Skeletal muscle satellite cell (primary cell): ENCODE results near the gene AGBL2. TPM values are rescaled to one million over a fixed set of nuclear protein-coding genes. Genes with fewer than 3 reads are reported as not detected.

Experiments
- H3K27me3 ChIP-seq: 2 replicates; pipeline ENCODE4 v1.7.0; 2013; ENCODE audit warnings: low read length; ENCODE audit not compliant: control insufficient read depth, insufficient read depth
- H3K36me3 ChIP-seq: 2 replicates; pipeline ENCODE4 v1.7.0; 2013; ENCODE audit warnings: mild to moderate bottlenecking, control low read depth, low read length; ENCODE audit not compliant: insufficient read depth
- H3K4me1 ChIP-seq: 2 replicates; pipeline ENCODE4 v1.7.0; 2013; ENCODE audit warnings: low read length; ENCODE audit not compliant: control insufficient read depth, insufficient read depth
- H3K4me2 ChIP-seq: 2 replicates; pipeline ENCODE4 v1.7.0; 2013; ENCODE audit warnings: mild to moderate bottlenecking, low read length
- H3K4me3 ChIP-seq: 2 replicates; pipeline ENCODE4 v1.7.0; 2013; ENCODE audit warnings: low read length
- H3K9ac ChIP-seq: 2 replicates; pipeline ENCODE4 v1.7.0; 2013; ENCODE audit warnings: mild to moderate bottlenecking, low read depth, low read length, moderate library complexity
- H3K9me3 ChIP-seq: replicated peaks from 2 replicates; pipeline ENCODE4 v1.7.0; 2013; ENCODE audit warnings: mild to moderate bottlenecking, control low read depth, low read length
- small RNA-seq: library from RNA; depleted of rRNA; stranded (forward); fragments of <200 nt; gene quantifications from one replicate; pipeline ENCODE3, GENCODE V24; 2012

The AGBL2 gene

DNA sequence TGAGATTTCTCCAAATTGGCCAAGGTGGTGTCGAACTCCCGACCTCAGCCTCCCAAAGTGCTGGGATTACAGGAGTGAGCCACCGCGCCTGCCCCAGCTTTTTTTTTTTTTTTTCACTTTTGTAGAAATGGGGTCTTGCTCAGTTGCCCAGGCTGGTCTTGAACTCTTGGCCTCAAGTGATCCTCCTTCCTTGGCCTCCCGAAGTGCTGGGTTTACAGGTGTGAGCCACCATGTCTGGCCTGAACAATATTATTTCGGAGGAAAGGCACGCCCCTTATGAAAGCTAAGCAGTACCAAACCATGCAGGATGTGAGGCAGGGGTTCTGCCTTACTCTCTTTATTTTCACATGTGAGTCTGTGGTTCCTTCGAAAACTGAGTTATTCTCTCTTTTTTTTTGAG lies 88.9 kb downstream of the AGBL2 start:
- no peak overlapping the region for H3K4me2 ChIP-seq
- H3K36me3 ChIP-seq: peaks cover 74% of the 10 kb centered on the region
- H3K4me1 ChIP-seq: no peaks in the 10 kb centered on the region
- H3K9ac ChIP-seq: no peak overlapping the region
- no peaks in the 10 kb centered on the region for H3K27me3 ChIP-seq
- no peak overlapping the region for H3K4me3 ChIP-seq
- H3K9me3 ChIP-seq: no peaks in the 10 kb centered on the region

DNA sequence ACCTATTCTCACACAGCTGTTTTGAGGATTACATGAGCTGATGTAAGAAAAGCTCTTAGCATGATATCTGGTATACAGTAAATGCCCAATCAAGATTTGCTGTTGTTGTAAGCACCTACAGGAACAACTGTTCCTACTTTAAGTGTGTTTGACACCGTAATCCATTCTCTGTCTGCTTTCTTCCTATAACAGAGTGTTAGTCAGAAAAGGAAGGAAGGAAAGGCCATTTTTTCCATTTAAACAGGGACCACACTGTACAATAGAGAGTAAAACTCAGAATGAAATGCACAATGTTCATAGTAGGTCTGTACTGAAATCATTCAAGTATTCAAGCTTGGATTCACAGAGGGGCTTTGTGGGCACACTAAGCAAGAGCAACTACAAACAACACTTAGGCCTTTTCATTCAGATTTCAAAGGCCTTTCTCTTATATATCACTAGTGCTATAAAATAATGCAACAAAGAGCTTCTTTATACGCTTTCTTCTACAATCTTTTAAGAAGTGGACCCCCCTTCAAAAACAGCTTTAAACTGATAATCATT lies 94.3 kb downstream of the AGBL2 start:
- peaks cover 59% of the 10 kb centered on the region for H3K36me3 ChIP-seq
- H3K9ac ChIP-seq: no peak overlapping the region
- H3K9me3 ChIP-seq: no peaks in the 10 kb centered on the region
- no peak overlapping the region for H3K4me2 ChIP-seq
- H3K4me1 ChIP-seq: peaks cover 14% of the 10 kb centered on the region
- no peak overlapping the region for H3K4me3 ChIP-seq
- H3K27me3 ChIP-seq: no peaks in the 10 kb centered on the region

DNA sequence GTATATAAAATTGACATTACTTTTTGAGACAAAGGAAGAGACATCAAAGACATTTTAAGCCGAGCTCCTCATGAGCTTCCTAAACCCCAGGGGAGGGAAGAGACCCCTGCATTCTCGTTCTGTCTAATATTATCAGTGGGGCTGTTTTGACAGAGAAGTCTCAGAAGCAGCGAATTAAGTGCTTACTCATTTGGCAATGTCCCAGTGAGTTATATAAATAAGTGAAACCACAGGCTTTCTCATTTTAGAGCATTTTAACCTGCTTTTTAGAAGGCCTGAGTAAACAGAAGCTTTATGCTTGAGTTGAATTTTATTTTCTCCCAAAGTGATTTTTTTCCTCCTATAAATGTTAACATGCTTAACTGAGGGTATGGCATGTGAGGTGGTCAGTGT lies 97.8 kb downstream of the AGBL2 start:
- peak overlapping the region; percentile 25 for H3K4me2 ChIP-seq
- no peak overlapping the region for H3K4me3 ChIP-seq
- peaks cover 14% of the 10 kb centered on the region for H3K4me1 ChIP-seq
- peaks cover 39% of the 10 kb centered on the region for H3K36me3 ChIP-seq
- no peaks in the 10 kb centered on the region for H3K9me3 ChIP-seq
- H3K27me3 ChIP-seq: no peaks in the 10 kb centered on the region
- H3K9ac ChIP-seq: no peak overlapping the region

DNA sequence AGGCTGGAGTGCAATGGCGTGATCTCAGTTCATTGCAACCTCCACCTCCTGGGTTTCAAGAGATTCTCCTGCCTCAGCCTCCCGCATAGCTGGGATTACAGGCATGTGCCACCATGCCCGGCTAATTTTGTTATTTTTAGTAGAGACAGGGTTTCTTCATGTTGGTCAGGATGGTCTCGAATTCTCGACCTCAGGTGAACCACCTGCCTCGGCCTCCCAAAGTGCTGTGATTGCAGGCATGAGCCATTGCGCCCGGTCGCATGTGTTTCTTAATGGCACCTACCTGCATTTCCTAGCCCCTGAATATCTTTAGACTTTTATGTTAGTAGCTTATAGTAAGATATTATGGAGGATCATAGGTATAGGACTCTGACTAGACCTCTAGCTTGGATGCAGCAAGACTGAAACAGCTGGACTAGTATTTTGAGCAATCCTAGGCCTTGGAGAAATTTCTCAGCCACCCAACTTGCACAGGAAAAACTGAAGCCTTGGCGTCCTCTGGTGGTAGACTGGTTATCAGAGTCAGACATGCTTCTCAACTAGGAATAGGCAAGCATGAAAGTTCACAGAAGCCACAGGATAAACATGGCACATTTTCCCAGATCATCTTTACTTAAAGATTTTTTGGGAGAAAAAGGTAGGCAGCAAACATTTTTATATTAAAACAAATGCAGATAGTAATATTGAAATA lies 98.3 kb downstream of the AGBL2 start:
- no peaks in the 10 kb centered on the region for H3K27me3 ChIP-seq
- H3K9ac ChIP-seq: no peak overlapping the region
- H3K4me2 ChIP-seq: peak overlapping the region; percentile 25
- no peaks in the 10 kb centered on the region for H3K9me3 ChIP-seq
- H3K4me3 ChIP-seq: no peak overlapping the region
- peaks cover 14% of the 10 kb centered on the region for H3K4me1 ChIP-seq
- peaks cover 34% of the 10 kb centered on the region for H3K36me3 ChIP-seq

DNA sequence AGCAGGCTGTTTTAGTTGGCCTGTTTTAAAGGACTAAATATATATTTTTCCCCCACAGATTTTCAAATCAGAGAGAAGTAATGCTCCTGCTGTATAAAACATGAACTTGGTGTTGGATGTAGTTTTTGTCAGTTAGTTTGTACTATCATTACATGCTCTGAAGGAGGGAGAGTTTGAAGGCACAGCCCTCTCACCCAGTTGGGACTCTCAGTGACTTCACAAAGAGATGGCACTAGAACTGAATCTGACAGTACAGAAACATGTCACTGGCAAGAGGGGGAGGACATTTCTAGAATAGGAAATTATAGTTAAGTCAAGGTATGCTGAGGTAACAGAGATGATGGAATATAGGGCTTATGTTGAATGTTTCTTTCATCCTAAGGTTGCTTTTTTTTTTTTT lies 99.9 kb downstream of the AGBL2 start:
- Histone ChIP-seq H3K4me1 (peaks cover 14% of the 10 kb centered on the region), H3K4me2 (no peak overlapping the region)

DNA sequence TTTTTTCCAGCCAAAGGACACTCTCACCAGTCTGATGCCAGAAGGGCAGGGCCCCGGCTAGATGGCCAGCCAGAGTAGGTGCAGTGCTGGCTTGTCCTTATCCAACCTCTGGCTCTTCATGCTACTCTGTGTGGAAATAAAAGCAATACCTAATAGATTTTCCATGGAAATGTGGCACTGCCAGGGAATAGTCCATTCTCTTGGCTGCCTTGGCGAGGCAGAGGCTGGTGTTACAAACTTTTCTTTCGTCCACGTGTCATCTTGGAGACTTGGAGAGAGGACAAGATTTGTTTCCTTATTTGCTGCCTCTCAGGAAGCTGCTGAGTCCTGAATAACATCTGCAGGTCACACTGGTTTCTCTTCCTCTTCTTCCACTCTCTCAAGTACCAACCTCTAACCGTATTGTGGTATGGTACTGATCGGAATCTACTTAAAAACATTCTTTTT lies 103.8 kb downstream of the AGBL2 start:
- H3K9me3 ChIP-seq: no peaks in the 10 kb centered on the region
- H3K9ac ChIP-seq: no peak overlapping the region
- H3K27me3 ChIP-seq: no peaks in the 10 kb centered on the region
- H3K36me3 ChIP-seq: peaks cover 3% of the 10 kb centered on the region
- H3K4me2 ChIP-seq: no peak overlapping the region
- H3K4me1 ChIP-seq: peaks cover 21% of the 10 kb centered on the region
- H3K4me3 ChIP-seq: no peak overlapping the region

More for the DNA sequence above, 99.9 kb downstream of the AGBL2 start:
- H3K36me3 ChIP-seq: peaks cover 20% of the 10 kb centered on the region
- H3K9me3 ChIP-seq: no peaks in the 10 kb centered on the region
- no peak overlapping the region for H3K9ac ChIP-seq
- no peak overlapping the region for H3K4me3 ChIP-seq
- no peaks in the 10 kb centered on the region for H3K27me3 ChIP-seq

DNA sequence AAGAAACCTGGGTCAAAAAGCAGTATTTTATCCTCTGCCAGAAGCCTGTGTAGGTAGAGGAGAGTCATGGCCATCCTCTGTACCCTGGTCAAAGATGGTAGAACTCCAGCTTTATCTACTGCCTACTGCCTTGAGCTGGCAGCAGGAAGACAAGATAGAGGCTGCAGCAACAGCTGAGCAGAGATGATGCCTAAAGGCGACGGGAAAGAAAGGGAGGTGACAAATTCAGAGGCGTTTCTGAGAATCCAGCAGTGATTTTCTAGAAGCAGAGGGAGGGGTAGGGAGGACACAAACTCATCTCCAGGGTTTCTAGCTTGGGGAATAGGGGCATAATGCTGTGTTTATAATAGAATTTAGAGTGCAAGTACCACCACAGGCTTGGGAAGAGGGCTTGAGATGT lies 105.5 kb downstream of the AGBL2 start:
- no peaks in the 10 kb centered on the region for H3K36me3 ChIP-seq
- no peaks in the 10 kb centered on the region for H3K27me3 ChIP-seq
- H3K9ac ChIP-seq: no peak overlapping the region
- no peaks in the 10 kb centered on the region for H3K9me3 ChIP-seq
- no peak overlapping the region for H3K4me3 ChIP-seq
- H3K4me1 ChIP-seq: peaks cover 21% of the 10 kb centered on the region
- no peak overlapping the region for H3K4me2 ChIP-seq

Small RNAs within 50 kb of the gene (small RNA-seq; reads per million reads assigned to genes)
- gene RF00019: not detected
